Stimulated activated CD8-positive, alpha-beta memory T cell treated with anti-CD3 and anti-CD28 coated beads, Interleukin-12 subunit alpha, Interleukin-12 subunit beta, amount 100 ng/mL, for 24 hours (primary cell): ENCODE results near the gene UBXN10.
"Not testable (repeated sequence)": the region's sequence is repeated elsewhere in the genome, so short reads cannot be mapped to it uniquely, and the experiment has no call there.

Source experiments
- DNase-seq: peaks from one replicate; pipeline ENCODE4 v3.0.0-alpha.2; 2020; ENCODE audit errors: extremely low read depth

UBXN10 gene

GRCh38 chr1:20200966-20201365 is 15.1 kb downstream of the UBXN10 start:
- DNase-seq, result no peak

- DNase-seq, result no peak
Observed at GRCh38 chr1:20202166-20202565, 16.3 kb downstream of the UBXN10 start.

GRCh38 chr1:20207546-20207945 is 21.6 kb downstream of the UBXN10 start:
- no peak for DNase-seq

GRCh38 chr1:20209471-20209870 is 23.6 kb downstream of the UBXN10 start:
- DNase-seq, result no peak

- no peak for DNase-seq
Observed at GRCh38 chr1:20210736-20211460, 25.0 kb downstream of the UBXN10 start.

- no peak for DNase-seq
Observed at GRCh38 chr1:20211511-20211931, 25.6 kb downstream of the UBXN10 start.

- DNase-seq, result no peak
Observed at GRCh38 chr1:20212085-20212684, 26.3 kb downstream of the UBXN10 start.

GRCh38 chr1:20212685-20213331 is 26.9 kb downstream of the UBXN10 start:
- peak; percentile 2 for DNase-seq

GRCh38 chr1:20215716-20216115 is 29.8 kb downstream of the UBXN10 start:
- DNase-seq, result no peak

- no peak for DNase-seq
Observed at GRCh38 chr1:20216574-20216973, 30.7 kb downstream of the UBXN10 start.

- DNase-seq, result not testable (repeated sequence)
Observed at GRCh38 chr1:20219053-20219452, 33.2 kb downstream of the UBXN10 start.

GRCh38 chr1:20220036-20220435 is 34.1 kb downstream of the UBXN10 start:
- no peak for DNase-seq

GRCh38 chr1:20223106-20223505 is 37.2 kb downstream of the UBXN10 start:
- DNase-seq, result no peak

- no peak for DNase-seq
Observed at GRCh38 chr1:20223551-20224419, 37.9 kb downstream of the UBXN10 start.

- no peak for DNase-seq
Observed at GRCh38 chr1:20224546-20224945, 38.6 kb downstream of the UBXN10 start.

GRCh38 chr1:20227704-20228103 is 41.8 kb downstream of the UBXN10 start:
- DNase-seq, result no peak

- no peak for DNase-seq
Observed at GRCh38 chr1:20228314-20228825, 42.5 kb downstream of the UBXN10 start.

GRCh38 chr1:20229171-20229570 is 43.3 kb downstream of the UBXN10 start:
- DNase-seq, result no peak

GRCh38 chr1:20232564-20232963 is 46.7 kb downstream of the UBXN10 start:
- not testable (repeated sequence) for DNase-seq

- DNase-seq, result no peak
Observed at GRCh38 chr1:20233394-20233793, 47.5 kb downstream of the UBXN10 start.

GRCh38 chr1:20233866-20234265 is 48.0 kb downstream of the UBXN10 start:
- DNase-seq, result no peak
